Measurements from ENCODE around the gene TGM4.

Gene TGM4

GRCh38 chr3:44905446-44906157 lies 31.2 kb downstream of the TGM4 start:
- Histone ChIP-seq H3K14ac (ENCODE audit: low read length) (no peak overlapping the region), H3K9ac (ENCODE audit: low read depth, low read length, poor library complexity) (no peak overlapping the region), H2AFZ (ENCODE audit: low read length) (no peak overlapping the region), H4K91ac (ENCODE audit: low read depth, low read length, poor library complexity) (no peak overlapping the region), H3K9me3 (replicated peaks in 1 of 2; ENCODE audit: control insufficient read depth in 2 of 2, insufficient read depth in 1 of 2, low read depth in 1 of 2, low read length in 2 of 2) (peaks cover 6 to 12% of the 10 kb centered on the region in 2 donors), H3K27me3 (ENCODE audit: control insufficient read depth in 3 of 3, insufficient read depth in 3 of 3, low read depth in 1 of 3, low read length in 3 of 3) (no peaks in the 10 kb centered on the region), H3K23ac (ENCODE audit: low read depth, low read length, poor library complexity) (no peak overlapping the region), H2AK5ac (ENCODE audit: low read depth, low read length) (no peak overlapping the region), H2BK5ac (ENCODE audit: low read length) (no peak overlapping the region), H3K79me1 (ENCODE audit: low read depth, low read length) (no peaks in the 10 kb centered on the region), H3K4me2 (ENCODE audit: insufficient read depth, low read length, poor library complexity, severe bottlenecking) (no peak overlapping the region), H2BK15ac (ENCODE audit: low read length) (no peak overlapping the region), H2BK120ac (ENCODE audit: low read depth, low read length) (no peak overlapping the region), H3K4me3 (ENCODE audit: low read length in 2 of 2) (no peak overlapping the region), H3K27ac (replicated peaks; ENCODE audit: low read length) (no peak overlapping the region), H3K4me1 (ENCODE audit: control insufficient read depth in 2 of 2, insufficient read depth in 1 of 2, low read depth in 1 of 2, low read length in 2 of 2) (no peaks in the 10 kb centered on the region), H3K36me3 (replicated peaks in 1 of 2; ENCODE audit: control insufficient read depth in 2 of 2, insufficient read depth in 2 of 2, low read length in 2 of 2) (no peaks in the 10 kb centered on the region), H3K4ac (ENCODE audit: low read length) (no peak overlapping the region), H2BK12ac (ENCODE audit: low read length) (no peak overlapping the region), H3K18ac (ENCODE audit: low read length) (no peak overlapping the region), H4K8ac (ENCODE audit: low read depth, low read length) (no peak overlapping the region)
- no CpG with 5 or more reads among the region's 3 CpGs for WGBS, 2 donors (ENCODE audit: extremely low coverage in 2 of 2, insufficient read length in 2 of 2, insufficient replicate concordance in 1 of 2)
- no peak for DNase-seq (ENCODE audit: low spot score)

DNA sequence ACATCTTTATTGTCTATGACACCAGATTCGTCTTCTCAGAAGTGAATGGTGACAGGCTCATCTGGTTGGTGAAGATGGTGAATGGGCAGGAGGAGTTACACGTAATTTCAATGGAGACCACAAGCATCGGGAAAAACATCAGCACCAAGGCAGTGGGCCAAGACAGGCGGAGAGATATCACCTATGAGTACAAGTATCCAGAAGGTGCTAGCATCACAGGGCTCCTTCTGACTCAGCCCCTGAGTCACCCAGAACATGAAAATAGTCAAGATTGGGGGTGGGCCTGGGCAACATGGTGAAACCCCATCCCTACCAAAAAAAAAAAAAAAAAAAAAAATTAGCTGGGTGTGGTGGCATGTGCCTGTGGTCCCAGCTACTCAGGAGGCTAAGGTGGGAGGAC lies 32.6 kb downstream of the TGM4 start:
- no peak overlapping the region for H2AK5ac ChIP-seq (ENCODE audit: low read depth, low read length)
- no peak overlapping the region for H3K23ac ChIP-seq (ENCODE audit: low read depth, low read length, poor library complexity)
- H3K27ac ChIP-seq (replicated peaks; ENCODE audit: low read length) = no peak overlapping the region
- H3K27me3 ChIP-seq (ENCODE audit: control insufficient read depth in 3 of 3, insufficient read depth in 3 of 3, low read depth in 1 of 3, low read length in 3 of 3) = no peaks in the 10 kb centered on the region
- H3K9ac ChIP-seq (ENCODE audit: low read depth, low read length, poor library complexity) = no peak overlapping the region
- no peak overlapping the region for H2BK15ac ChIP-seq (ENCODE audit: low read length)
- no peak for DNase-seq (ENCODE audit: low spot score)
- H3K4ac ChIP-seq (ENCODE audit: low read length) = no peak overlapping the region
- H2BK120ac ChIP-seq (ENCODE audit: low read depth, low read length) = no peak overlapping the region
- WGBS, 2 donors (ENCODE audit: extremely low coverage in 2 of 2, insufficient read length in 2 of 2, insufficient replicate concordance in 1 of 2) = no CpG with 5 or more reads among the region's 4 CpGs
- H4K91ac ChIP-seq (ENCODE audit: low read depth, low read length, poor library complexity) = no peak overlapping the region
- no peak overlapping the region for H3K4me3 ChIP-seq (ENCODE audit: low read length in 2 of 2)
- no peak overlapping the region for H3K4me2 ChIP-seq (ENCODE audit: insufficient read depth, low read length, poor library complexity, severe bottlenecking)
- H3K79me1 ChIP-seq (ENCODE audit: low read depth, low read length) = no peaks in the 10 kb centered on the region
- no peak overlapping the region for H4K8ac ChIP-seq (ENCODE audit: low read depth, low read length)
- H3K14ac ChIP-seq (ENCODE audit: low read length) = no peak overlapping the region
- H2BK12ac ChIP-seq (ENCODE audit: low read length) = no peak overlapping the region
- H2BK5ac ChIP-seq (ENCODE audit: low read length) = no peak overlapping the region
- no peak overlapping the region for H3K18ac ChIP-seq (ENCODE audit: low read length)
- H3K9me3 ChIP-seq (replicated peaks in 1 of 2; ENCODE audit: control insufficient read depth in 2 of 2, insufficient read depth in 1 of 2, low read depth in 1 of 2, low read length in 2 of 2) = peaks cover 6 to 12% of the 10 kb centered on the region in 2 donors
- H3K36me3 ChIP-seq (replicated peaks in 1 of 2; ENCODE audit: control insufficient read depth in 2 of 2, insufficient read depth in 2 of 2, low read length in 2 of 2) = no peaks in the 10 kb centered on the region
- H3K4me1 ChIP-seq (ENCODE audit: control insufficient read depth in 2 of 2, insufficient read depth in 1 of 2, low read depth in 1 of 2, low read length in 2 of 2) = no peaks in the 10 kb centered on the region
- H2AFZ ChIP-seq (ENCODE audit: low read length) = no peak overlapping the region

GRCh38 chr3:44907612-44908011 lies 33.2 kb downstream of the TGM4 start:
- no CpG with 5 or more reads among the region's 4 CpGs for WGBS, 2 donors (ENCODE audit: extremely low coverage in 2 of 2, insufficient read length in 2 of 2, insufficient replicate concordance in 1 of 2)
- no peak overlapping the region for H3K18ac ChIP-seq (ENCODE audit: low read length)

DNA sequence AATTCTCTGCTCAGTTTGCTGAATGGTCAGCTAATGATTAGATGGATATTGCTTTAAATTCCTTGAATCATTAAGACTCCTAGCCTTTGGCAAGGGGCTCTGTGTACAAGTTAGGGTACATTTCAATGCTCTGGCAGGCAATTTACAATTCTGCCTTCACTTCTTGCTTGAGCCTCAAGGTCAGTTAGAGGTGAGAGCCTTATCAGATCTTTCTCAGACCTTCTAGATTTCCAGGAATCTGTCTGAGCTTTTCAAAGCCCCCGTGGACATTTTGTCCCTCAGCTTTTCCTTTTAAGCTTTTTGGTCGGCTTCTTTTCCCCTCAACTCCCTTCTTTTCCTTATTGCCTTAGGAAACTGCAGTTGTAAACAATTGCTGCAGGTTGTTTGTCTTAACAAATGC lies 34.7 kb downstream of the TGM4 start:
- Histone ChIP-seq H2BK15ac (ENCODE audit: low read length) (no peak overlapping the region), H3K9ac (ENCODE audit: low read depth, low read length, poor library complexity) (no peak overlapping the region), H3K18ac (ENCODE audit: low read length) (no peak overlapping the region), H2AK5ac (ENCODE audit: low read depth, low read length) (no peak overlapping the region), H2BK5ac (ENCODE audit: low read length) (no peak overlapping the region), H3K14ac (ENCODE audit: low read length) (no peak overlapping the region), H3K4ac (ENCODE audit: low read length) (no peak overlapping the region), H2BK120ac (ENCODE audit: low read depth, low read length) (no peak overlapping the region), H3K23ac (ENCODE audit: low read depth, low read length, poor library complexity) (no peak overlapping the region), H3K9me3 (replicated peaks in 1 of 2; ENCODE audit: control insufficient read depth in 2 of 2, insufficient read depth in 1 of 2, low read depth in 1 of 2, low read length in 2 of 2) (peaks cover 6 to 12% of the 10 kb centered on the region in 2 donors), H2BK12ac (ENCODE audit: low read length) (no peak overlapping the region), H3K27ac (replicated peaks; ENCODE audit: low read length) (no peak overlapping the region), H3K4me2 (ENCODE audit: insufficient read depth, low read length, poor library complexity, severe bottlenecking) (no peak overlapping the region), H3K79me1 (ENCODE audit: low read depth, low read length) (no peaks in the 10 kb centered on the region), H4K91ac (ENCODE audit: low read depth, low read length, poor library complexity) (no peak overlapping the region), H3K27me3 (ENCODE audit: control insufficient read depth in 3 of 3, insufficient read depth in 3 of 3, low read depth in 1 of 3, low read length in 3 of 3) (no peaks in the 10 kb centered on the region), H3K4me1 (ENCODE audit: control insufficient read depth in 2 of 2, insufficient read depth in 1 of 2, low read depth in 1 of 2, low read length in 2 of 2) (no peaks in the 10 kb centered on the region), H3K36me3 (replicated peaks in 1 of 2; ENCODE audit: control insufficient read depth in 2 of 2, insufficient read depth in 2 of 2, low read length in 2 of 2) (no peaks in the 10 kb centered on the region), H4K8ac (ENCODE audit: low read depth, low read length) (no peak overlapping the region), H2AFZ (ENCODE audit: low read length) (no peak overlapping the region), H3K4me3 (ENCODE audit: low read length in 2 of 2) (no peak overlapping the region)
- no CpG with 5 or more reads among the region's 2 CpGs for whole genome bisulfite sequencing, 2 donors (ENCODE audit: extremely low coverage in 2 of 2, insufficient read length in 2 of 2, insufficient replicate concordance in 1 of 2)
- DNase-seq (ENCODE audit: low spot score) = no peak

More at GRCh38 chr3:44907612-44908011, 33.2 kb downstream of the TGM4 start:
- Histone ChIP-seq H3K14ac (ENCODE audit: low read length) (no peak overlapping the region), H3K23ac (ENCODE audit: low read depth, low read length, poor library complexity) (no peak overlapping the region), H2BK12ac (ENCODE audit: low read length) (no peak overlapping the region), H2AFZ (ENCODE audit: low read length) (no peak overlapping the region), H2BK15ac (ENCODE audit: low read length) (no peak overlapping the region), H3K27ac (replicated peaks; ENCODE audit: low read length) (no peak overlapping the region), H3K4me2 (ENCODE audit: insufficient read depth, low read length, poor library complexity, severe bottlenecking) (no peak overlapping the region), H3K36me3 (replicated peaks in 1 of 2; ENCODE audit: control insufficient read depth in 2 of 2, insufficient read depth in 2 of 2, low read length in 2 of 2) (no peaks in the 10 kb centered on the region), H2BK120ac (ENCODE audit: low read depth, low read length) (no peak overlapping the region), H3K9me3 (replicated peaks in 1 of 2; ENCODE audit: control insufficient read depth in 2 of 2, insufficient read depth in 1 of 2, low read depth in 1 of 2, low read length in 2 of 2) (peaks cover 6 to 12% of the 10 kb centered on the region in 2 donors), H2BK5ac (ENCODE audit: low read length) (no peak overlapping the region), H3K4me3 (ENCODE audit: low read length in 2 of 2) (no peak overlapping the region), H3K27me3 (ENCODE audit: control insufficient read depth in 3 of 3, insufficient read depth in 3 of 3, low read depth in 1 of 3, low read length in 3 of 3) (no peaks in the 10 kb centered on the region), H3K4me1 (ENCODE audit: control insufficient read depth in 2 of 2, insufficient read depth in 1 of 2, low read depth in 1 of 2, low read length in 2 of 2) (no peaks in the 10 kb centered on the region), H3K9ac (ENCODE audit: low read depth, low read length, poor library complexity) (no peak overlapping the region), H3K79me1 (ENCODE audit: low read depth, low read length) (no peaks in the 10 kb centered on the region), H4K8ac (ENCODE audit: low read depth, low read length) (no peak overlapping the region), H4K91ac (ENCODE audit: low read depth, low read length, poor library complexity) (no peak overlapping the region), H3K4ac (ENCODE audit: low read length) (no peak overlapping the region), H2AK5ac (ENCODE audit: low read depth, low read length) (no peak overlapping the region)
- no peak for DNase-seq (ENCODE audit: low spot score)

All from neuronal stem cell (in vitro differentiated cells).